Loucy (cell line): ENCODE data around the gene ITM2A.
A peak's percentile ranks its signal among the peaks of the same experiment; 100 is the strongest.

Experiments used
- H2AFZ ChIP-seq: fragments of 200-600 bp; sonication (generic); 2 replicates; pipeline ENCODE4 v1.6.0; 2016; ENCODE audit warnings: antibody characterized with exemption, mild to moderate bottlenecking, low read length, moderate library complexity
- H3F3A ChIP-seq: fragments of 200-600 bp; 2 replicates; pipeline ENCODE4 v1.6.0; 2016; ENCODE audit warnings: antibody characterized with exemption, low read depth, mild to moderate bottlenecking
- H3K27me3 ChIP-seq: fragments of 200-600 bp; sonication (generic); 2 replicates; pipeline ENCODE4 v1.6.1; 2014; ENCODE audit warnings: low read length, mild to moderate bottlenecking; ENCODE audit not compliant: insufficient read depth, poor library complexity, severe bottlenecking
- H3K36me3 ChIP-seq: fragments of 200-600 bp; sonication (generic); 2 replicates; pipeline ENCODE4 v1.6.1; 2016; ENCODE audit warnings: low read length; ENCODE audit not compliant: insufficient read depth
- H3K4me1 ChIP-seq: fragments of 200-600 bp; sonication (generic); 2 replicates; pipeline ENCODE4 v1.5.1; 2014; ENCODE audit warnings: low read length, mild to moderate bottlenecking; ENCODE audit not compliant: insufficient read depth, poor library complexity, severe bottlenecking
- H3K4me2 ChIP-seq: fragments of 200-600 bp; sonication (generic); 2 replicates; pipeline ENCODE4 v1.6.0; 2014; ENCODE audit warnings: antibody characterized with exemption, low read length, low read depth, mild to moderate bottlenecking; ENCODE audit not compliant: poor library complexity, severe bottlenecking
- H3K4me3 ChIP-seq: fragments of 200-600 bp; sonication (generic); 2 replicates; pipeline ENCODE4 v1.5.1; 2014; ENCODE audit warnings: low read length, mild to moderate bottlenecking, mixed read lengths; ENCODE audit not compliant: poor library complexity, severe bottlenecking
- H3K79me2 ChIP-seq: fragments of 200-600 bp; sonication (generic); 2 replicates; pipeline ENCODE4 v1.6.1; 2014; ENCODE audit warnings: low read length; ENCODE audit not compliant: insufficient read depth
- H3K9ac ChIP-seq: fragments of 200-600 bp; sonication (generic); 2 replicates; pipeline ENCODE4 v1.6.0; 2014; ENCODE audit warnings: mild to moderate bottlenecking, low read depth, low read length, moderate library complexity; ENCODE audit not compliant: poor library complexity, severe bottlenecking
- H3K9me2 ChIP-seq: fragments of 200-600 bp; sonication (generic); replicated peaks from 2 replicates; pipeline ENCODE4 v1.6.1; 2016; ENCODE audit warnings: low read depth, low read length, mixed read lengths
- H3K9me3 ChIP-seq: fragments of 200-600 bp; sonication (generic); 2 replicates; pipeline ENCODE4 v1.6.1; 2014; ENCODE audit warnings: mild to moderate bottlenecking, antibody characterized with exemption, low read length, low read depth; ENCODE audit not compliant: insufficient read depth
- H4K20me1 ChIP-seq: fragments of 200-600 bp; sonication (generic); 2 replicates; pipeline ENCODE4 v1.6.0; 2014; ENCODE audit warnings: antibody characterized with exemption, low read length, mild to moderate bottlenecking; ENCODE audit not compliant: insufficient read depth, poor library complexity, severe bottlenecking
- CTCF ChIP-seq: fragments of 200-600 bp; sonication (generic); conservative IDR thresholded peaks from 2 replicates; pipeline ENCODE4 v1.5.1; 2014; ENCODE audit warnings: mild to moderate bottlenecking, antibody characterized with exemption, low read length
- EZH2phosphoT487 ChIP-seq: fragments of 200-600 bp; IDR thresholded peaks from 2 replicates; pipeline ENCODE4 v1.6.1; 2018; ENCODE audit warnings: antibody characterized with exemption, mild to moderate bottlenecking, moderate library complexity, borderline replicate concordance

The ITM2A gene

GRCh38 chrX:79408623-79409322, 41.6 kb upstream of the ITM2A start:
- Histone ChIP-seq H3F3A (no peaks in the 10 kb centered on the region), H3K4me2 (peak overlapping the region; percentile 72), H4K20me1 (no peaks in the 10 kb centered on the region), H2AFZ (no peak overlapping the region), H3K4me1 (peaks cover 30% of the 10 kb centered on the region), H3K79me2 (no peaks in the 10 kb centered on the region), H3K9ac (no peak overlapping the region), H3K9me3 (no peaks in the 10 kb centered on the region; the same call in 1 of the 2 replicates), H3K4me3 (peak overlapping the region; percentile 45), H3K9me2 (no peaks in the 10 kb centered on the region), H3K27me3 (no peaks in the 10 kb centered on the region), H3K36me3 (no peaks in the 10 kb centered on the region)
- TF ChIP-seq EZH2phosphoT487, result no peak
- TF ChIP-seq CTCF, result no peak

GRCh38 chrX:79400623-79401022, 33.5 kb upstream of the ITM2A start:
- TF ChIP-seq CTCF (no peak), EZH2phosphoT487 (no peak)
- peaks cover 14% of the 10 kb centered on the region for H3K4me1 ChIP-seq
- no peaks in the 10 kb centered on the region for H3F3A ChIP-seq
- H3K36me3 ChIP-seq, result no peaks in the 10 kb centered on the region
- no peak overlapping the region for H3K9ac ChIP-seq
- no peaks in the 10 kb centered on the region for H4K20me1 ChIP-seq
- no peaks in the 10 kb centered on the region for H3K27me3 ChIP-seq
- no peaks in the 10 kb centered on the region for H3K79me2 ChIP-seq
- no peaks in the 10 kb centered on the region for H3K9me3 ChIP-seq
- no peak overlapping the region for H3K4me3 ChIP-seq
- no peaks in the 10 kb centered on the region for H3K9me2 ChIP-seq
- H2AFZ ChIP-seq, result no peak overlapping the region
- no peak overlapping the region for H3K4me2 ChIP-seq

- Histone ChIP-seq H3K4me1 (peaks cover 8% of the 10 kb centered on the region), H3K9me2 (no peaks in the 10 kb centered on the region), H4K20me1 (no peaks in the 10 kb centered on the region), H3K9ac (no peak overlapping the region), H3K27me3 (no peaks in the 10 kb centered on the region), H3F3A (no peaks in the 10 kb centered on the region), H3K4me3 (no peak overlapping the region), H3K79me2 (no peaks in the 10 kb centered on the region), H2AFZ (no peak overlapping the region), H3K4me2 (no peak overlapping the region), H3K36me3 (no peaks in the 10 kb centered on the region), H3K9me3 (no peaks in the 10 kb centered on the region)
- TF ChIP-seq CTCF (no peak), EZH2phosphoT487 (no peak)
These were observed 8.2 kb upstream of the ITM2A start for GRCh38 chrX:79375340-79375739.
